ENCODE measurements around the gene NCKAP5. TPM values are rescaled to one million over a fixed set of nuclear protein-coding genes. Genes with fewer than 3 reads are reported as not detected.

Gene NCKAP5
- polyA plus RNA-seq, 2 donors = 2.2 to 3.0 TPM

- Histone ChIP-seq H3K4me1 (ENCODE audit: control insufficient read depth in 2 of 2, insufficient read depth in 2 of 2, low read length in 1 of 2) (no peaks in the 10 kb centered on the region), H3K27me3 (ENCODE audit: control insufficient read depth in 1 of 2, insufficient read depth in 2 of 2, low read length in 2 of 2) (no peaks in the 10 kb centered on the region), H3K9me3 (ENCODE audit: control insufficient read depth in 2 of 2, insufficient read depth in 1 of 2, low read depth in 1 of 2, low read length in 1 of 2) (no peaks in the 10 kb centered on the region), H3K4me3 (ENCODE audit: low read depth in 1 of 2, low read length in 2 of 2) (no peak overlapping the region), H3K27ac (ENCODE audit: low read depth in 2 of 2, low read length in 1 of 2) (no peak overlapping the region), H3K36me3 (ENCODE audit: control insufficient read depth in 2 of 2, insufficient read depth in 2 of 2, low read length in 1 of 2) (no peaks in the 10 kb centered on the region)
These were observed 128.7 kb downstream of the NCKAP5 start for GRCh38 chr2:133439565-133439920.

- 42 to 53% methylated on average over 4 of the region's 4 CpGs for WGBS, 2 donors
- no peak overlapping the region for H3K4me3 ChIP-seq (ENCODE audit: low read depth in 1 of 2, low read length in 2 of 2)
- no peaks in the 10 kb centered on the region for H3K36me3 ChIP-seq (ENCODE audit: control insufficient read depth in 2 of 2, insufficient read depth in 2 of 2, low read length in 1 of 2)
- no peaks in the 10 kb centered on the region for H3K4me1 ChIP-seq (ENCODE audit: control insufficient read depth in 2 of 2, insufficient read depth in 2 of 2, low read length in 1 of 2)
- H3K27ac ChIP-seq (ENCODE audit: low read depth in 2 of 2, low read length in 1 of 2) = no peak overlapping the region
- H3K9me3 ChIP-seq (ENCODE audit: control insufficient read depth in 2 of 2, insufficient read depth in 1 of 2, low read depth in 1 of 2, low read length in 1 of 2) = no peaks in the 10 kb centered on the region
- no peaks in the 10 kb centered on the region for H3K27me3 ChIP-seq (ENCODE audit: control insufficient read depth in 1 of 2, insufficient read depth in 2 of 2, low read length in 2 of 2)
These were observed 129.3 kb downstream of the NCKAP5 start for GRCh38 chr2:133438848-133439564.

GRCh38 chr2:133438026-133438425 is 130.2 kb downstream of the NCKAP5 start:
- Histone ChIP-seq H3K27me3 (ENCODE audit: control insufficient read depth in 1 of 2, insufficient read depth in 2 of 2, low read length in 2 of 2) (no peaks in the 10 kb centered on the region), H3K36me3 (ENCODE audit: control insufficient read depth in 2 of 2, insufficient read depth in 2 of 2, low read length in 1 of 2) (no peaks in the 10 kb centered on the region), H3K4me3 (ENCODE audit: low read depth in 1 of 2, low read length in 2 of 2) (no peak overlapping the region), H3K9me3 (ENCODE audit: control insufficient read depth in 2 of 2, insufficient read depth in 1 of 2, low read depth in 1 of 2, low read length in 1 of 2) (no peaks in the 10 kb centered on the region), H3K27ac (ENCODE audit: low read depth in 2 of 2, low read length in 1 of 2) (no peak overlapping the region), H3K4me1 (ENCODE audit: control insufficient read depth in 2 of 2, insufficient read depth in 2 of 2, low read length in 1 of 2) (no peaks in the 10 kb centered on the region)

- no peaks in the 10 kb centered on the region for H3K4me1 ChIP-seq (ENCODE audit: control insufficient read depth in 2 of 2, insufficient read depth in 2 of 2, low read length in 1 of 2)
- 63 to 65% methylated on average over 3 of the region's 3 CpGs for WGBS, 2 donors
- no peaks in the 10 kb centered on the region for H3K9me3 ChIP-seq (ENCODE audit: control insufficient read depth in 2 of 2, insufficient read depth in 1 of 2, low read depth in 1 of 2, low read length in 1 of 2)
- H3K4me3 ChIP-seq (ENCODE audit: low read depth in 1 of 2, low read length in 2 of 2) = no peak overlapping the region
- H3K27me3 ChIP-seq (ENCODE audit: control insufficient read depth in 1 of 2, insufficient read depth in 2 of 2, low read length in 2 of 2) = no peaks in the 10 kb centered on the region
- no peak overlapping the region for H3K27ac ChIP-seq (ENCODE audit: low read depth in 2 of 2, low read length in 1 of 2)
- no peaks in the 10 kb centered on the region for H3K36me3 ChIP-seq (ENCODE audit: control insufficient read depth in 2 of 2, insufficient read depth in 2 of 2, low read length in 1 of 2)
These were observed 130.8 kb downstream of the NCKAP5 start for GRCh38 chr2:133437492-133437891.

- Histone ChIP-seq H3K36me3 (ENCODE audit: control insufficient read depth in 2 of 2, insufficient read depth in 2 of 2, low read length in 1 of 2) (no peaks in the 10 kb centered on the region), H3K4me1 (ENCODE audit: control insufficient read depth in 2 of 2, insufficient read depth in 2 of 2, low read length in 1 of 2) (no peaks in the 10 kb centered on the region), H3K27me3 (ENCODE audit: control insufficient read depth in 1 of 2, insufficient read depth in 2 of 2, low read length in 2 of 2) (no peaks in the 10 kb centered on the region), H3K27ac (ENCODE audit: low read depth in 2 of 2, low read length in 1 of 2) (no peak overlapping the region), H3K4me3 (ENCODE audit: low read depth in 1 of 2, low read length in 2 of 2) (no peak overlapping the region), H3K9me3 (ENCODE audit: control insufficient read depth in 2 of 2, insufficient read depth in 1 of 2, low read depth in 1 of 2, low read length in 1 of 2) (no peaks in the 10 kb centered on the region)
- 34 to 45% methylated on average over 5 of the region's 5 CpGs for WGBS, 2 donors
These were observed 133.1 kb downstream of the NCKAP5 start for GRCh38 chr2:133434959-133435668.

GRCh38 chr2:133433455-133434451 is 134.5 kb downstream of the NCKAP5 start:
- no peaks in the 10 kb centered on the region for H3K4me1 ChIP-seq (ENCODE audit: control insufficient read depth in 2 of 2, insufficient read depth in 2 of 2, low read length in 1 of 2)
- H3K36me3 ChIP-seq (ENCODE audit: control insufficient read depth in 2 of 2, insufficient read depth in 2 of 2, low read length in 1 of 2) = no peaks in the 10 kb centered on the region
- H3K9me3 ChIP-seq (ENCODE audit: control insufficient read depth in 2 of 2, insufficient read depth in 1 of 2, low read depth in 1 of 2, low read length in 1 of 2) = no peaks in the 10 kb centered on the region
- 62 to 72% methylated on average over 5 of the region's 5 CpGs for WGBS, 2 donors
- H3K4me3 ChIP-seq (ENCODE audit: low read depth in 1 of 2, low read length in 2 of 2) = no peak overlapping the region
- no peak overlapping the region for H3K27ac ChIP-seq (ENCODE audit: low read depth in 2 of 2, low read length in 1 of 2)
- no peaks in the 10 kb centered on the region for H3K27me3 ChIP-seq (ENCODE audit: control insufficient read depth in 1 of 2, insufficient read depth in 2 of 2, low read length in 2 of 2)

- H3K36me3 ChIP-seq (ENCODE audit: control insufficient read depth in 2 of 2, insufficient read depth in 2 of 2, low read length in 1 of 2) = no peaks in the 10 kb centered on the region
- no peak overlapping the region for H3K4me3 ChIP-seq (ENCODE audit: low read depth in 1 of 2, low read length in 2 of 2)
- H3K9me3 ChIP-seq (ENCODE audit: control insufficient read depth in 2 of 2, insufficient read depth in 1 of 2, low read depth in 1 of 2, low read length in 1 of 2) = no peaks in the 10 kb centered on the region
- H3K27me3 ChIP-seq (ENCODE audit: control insufficient read depth in 1 of 2, insufficient read depth in 2 of 2, low read length in 2 of 2) = no peaks in the 10 kb centered on the region
- H3K27ac ChIP-seq (ENCODE audit: low read depth in 2 of 2, low read length in 1 of 2) = no peak overlapping the region
- no peaks in the 10 kb centered on the region for H3K4me1 ChIP-seq (ENCODE audit: control insufficient read depth in 2 of 2, insufficient read depth in 2 of 2, low read length in 1 of 2)
These were observed 135.5 kb downstream of the NCKAP5 start for GRCh38 chr2:133432778-133433177.

- H3K27ac ChIP-seq (ENCODE audit: low read depth in 2 of 2, low read length in 1 of 2) = no peak overlapping the region
- H3K36me3 ChIP-seq (ENCODE audit: control insufficient read depth in 2 of 2, insufficient read depth in 2 of 2, low read length in 1 of 2) = no peaks in the 10 kb centered on the region
- H3K4me1 ChIP-seq (ENCODE audit: control insufficient read depth in 2 of 2, insufficient read depth in 2 of 2, low read length in 1 of 2) = no peaks in the 10 kb centered on the region
- WGBS, 2 donors = 40 to 52% methylated on average over 4 of the region's 4 CpGs
- no peaks in the 10 kb centered on the region for H3K9me3 ChIP-seq (ENCODE audit: control insufficient read depth in 2 of 2, insufficient read depth in 1 of 2, low read depth in 1 of 2, low read length in 1 of 2)
- no peaks in the 10 kb centered on the region for H3K27me3 ChIP-seq (ENCODE audit: control insufficient read depth in 1 of 2, insufficient read depth in 2 of 2, low read length in 2 of 2)
- no peak overlapping the region for H3K4me3 ChIP-seq (ENCODE audit: low read depth in 1 of 2, low read length in 2 of 2)
These were observed 137.0 kb downstream of the NCKAP5 start for GRCh38 chr2:133431289-133431688.

- H3K27me3 ChIP-seq (ENCODE audit: control insufficient read depth in 1 of 2, insufficient read depth in 2 of 2, low read length in 2 of 2) = no peaks in the 10 kb centered on the region
- H3K36me3 ChIP-seq (ENCODE audit: control insufficient read depth in 2 of 2, insufficient read depth in 2 of 2, low read length in 1 of 2) = no peaks in the 10 kb centered on the region
- no peak overlapping the region for H3K27ac ChIP-seq (ENCODE audit: low read depth in 2 of 2, low read length in 1 of 2)
- H3K4me3 ChIP-seq (ENCODE audit: low read depth in 1 of 2, low read length in 2 of 2) = no peak overlapping the region
- H3K9me3 ChIP-seq (ENCODE audit: control insufficient read depth in 2 of 2, insufficient read depth in 1 of 2, low read depth in 1 of 2, low read length in 1 of 2) = no peaks in the 10 kb centered on the region
- 58 to 74% methylated on average over 1 of the region's 1 CpG for WGBS, 2 donors
- H3K4me1 ChIP-seq (ENCODE audit: control insufficient read depth in 2 of 2, insufficient read depth in 2 of 2, low read length in 1 of 2) = no peaks in the 10 kb centered on the region
These were observed 141.5 kb downstream of the NCKAP5 start for GRCh38 chr2:133426791-133427190.

Data from esophagus (tissue), 2 donors.